Hematopoietic multipotent progenitor cell treated with erythropoietin and hydrocortisone succinate and interleukin-3 and kit ligand, for 17 days (in vitro differentiated cells): ENCODE data around the gene ZBED5.
A peak's percentile ranks its signal among the peaks of the same experiment; 100 is the strongest.

Experiments
- DNase-seq: peaks from one replicate; pipeline ENCODE4 v3.0.0-alpha.2; 2015; ENCODE audit warnings: low spot score

Gene ZBED5

GRCh38 chr11:10878408-10879214, 20.8 kb upstream of the ZBED5 start:
- DNase-seq, result peak; percentile 78

DNA sequence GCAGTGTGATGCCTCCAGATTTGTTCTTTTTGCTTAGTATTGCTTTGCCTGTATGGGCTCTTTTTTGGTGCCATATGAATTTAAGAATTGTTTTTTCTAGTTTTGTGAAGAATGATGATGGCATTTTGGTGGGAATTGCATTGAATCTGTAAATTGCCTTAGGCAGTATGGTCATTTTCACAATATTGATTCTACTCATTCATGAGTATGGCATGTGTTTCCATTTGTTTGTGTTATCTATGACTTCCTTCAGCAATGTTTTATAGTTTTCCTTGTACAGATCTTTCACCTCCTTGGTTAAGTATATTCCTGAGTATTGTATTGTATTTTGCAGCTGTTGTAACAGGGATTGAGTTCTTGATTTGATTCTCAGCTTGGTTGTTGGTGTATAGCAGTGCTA, 18.3 kb upstream of the ZBED5 start:
- DNase-seq, result no peak

DNA sequence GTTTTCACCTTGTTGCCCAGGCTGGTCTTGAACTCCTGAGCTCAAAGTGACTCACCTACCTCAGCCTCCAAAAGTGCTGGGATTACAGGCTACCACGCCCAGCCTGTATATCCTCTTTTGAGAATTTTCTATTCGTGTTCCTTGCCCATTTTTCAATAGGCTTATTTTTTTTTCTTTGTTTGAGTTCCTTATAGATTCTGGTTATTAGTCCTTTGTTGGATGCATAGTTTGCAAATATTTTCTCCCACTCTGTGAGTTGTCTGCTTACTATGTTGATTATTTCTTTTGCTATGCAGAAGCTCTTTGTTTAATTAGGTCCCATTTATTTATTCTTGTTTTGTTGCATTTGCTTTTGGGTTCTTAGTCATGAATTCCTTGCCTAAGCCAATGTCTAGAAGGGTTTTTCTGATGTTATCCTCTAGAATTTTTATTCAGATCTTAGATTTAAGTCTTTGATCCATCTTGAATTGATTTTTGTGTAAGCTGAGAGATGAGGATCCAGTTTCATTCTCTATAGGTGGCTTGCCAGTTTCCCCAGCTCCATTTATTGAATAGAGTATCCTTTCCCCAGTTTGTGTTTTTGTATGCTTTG, 17.7 kb upstream of the ZBED5 start:
- DNase-seq, result no peak

DNA sequence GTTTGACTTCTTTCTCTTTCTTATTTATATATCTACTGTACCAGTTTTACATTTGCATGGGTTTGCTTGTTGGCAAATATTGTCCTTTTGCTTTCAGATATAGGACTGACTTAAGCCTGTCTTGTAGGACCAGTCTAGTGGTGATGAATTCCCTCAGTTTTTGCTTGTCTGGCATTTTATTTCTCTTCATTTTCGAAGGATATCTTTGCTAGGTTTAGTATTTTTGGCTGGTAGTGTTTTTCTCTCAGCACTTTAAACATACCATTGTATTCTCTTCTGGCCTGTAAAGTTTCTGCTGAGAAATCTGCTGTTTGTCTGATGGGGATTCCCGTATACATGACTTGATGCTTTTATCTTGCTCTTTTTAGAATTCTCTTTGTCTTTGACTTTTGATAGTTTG, 14.2 kb upstream of the ZBED5 start:
- DNase-seq, result no peak

- DNase-seq, result no peak
These were observed 10.5 kb upstream of the ZBED5 start for GRCh38 chr11:10868352-10868751.

DNA sequence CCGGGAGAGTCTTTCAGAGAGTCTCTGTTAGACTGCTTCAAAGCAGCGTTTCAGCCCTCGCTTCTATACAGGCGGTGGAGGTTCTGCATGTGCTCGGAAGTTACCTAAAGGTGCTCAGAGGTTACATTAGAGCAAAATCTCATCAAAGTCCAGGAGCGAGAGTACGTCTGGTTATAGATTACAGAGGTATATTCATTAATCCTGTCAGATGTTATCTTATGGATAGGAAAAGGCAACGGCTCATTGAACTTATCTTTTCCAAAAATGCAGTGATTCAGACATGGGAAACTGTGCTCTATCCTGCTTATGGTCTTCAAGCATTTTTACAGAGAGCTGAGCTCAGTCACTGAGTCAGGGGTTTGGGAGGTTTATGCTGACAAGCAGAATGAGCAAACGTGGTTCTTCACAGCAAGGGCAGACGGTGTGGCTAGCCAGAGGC, 9.1 kb upstream of the ZBED5 start:
- no peak for DNase-seq

- DNase-seq, result no peak
These were observed 8.0 kb upstream of the ZBED5 start for GRCh38 chr11:10865837-10866270.

DNA sequence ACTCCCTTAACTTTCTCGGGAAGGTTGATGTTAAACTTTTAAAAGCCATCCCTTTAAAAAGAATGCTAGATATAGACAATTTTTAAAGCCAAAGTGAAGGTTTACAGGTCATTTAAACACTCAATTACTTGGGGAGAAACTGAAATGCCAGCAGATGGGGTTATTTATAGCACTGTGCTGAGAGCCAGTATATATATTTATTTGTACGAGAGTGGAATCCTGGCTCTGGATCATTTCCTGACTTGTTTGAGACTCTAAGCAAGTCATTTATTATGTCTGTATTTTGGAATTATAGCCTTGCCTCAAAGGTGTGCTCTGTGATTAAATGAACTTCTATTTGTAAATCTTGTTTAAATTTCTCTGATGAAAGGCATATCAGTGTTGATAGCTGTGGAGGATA, 6.8 kb upstream of the ZBED5 start:
- DNase-seq, result no peak

DNA sequence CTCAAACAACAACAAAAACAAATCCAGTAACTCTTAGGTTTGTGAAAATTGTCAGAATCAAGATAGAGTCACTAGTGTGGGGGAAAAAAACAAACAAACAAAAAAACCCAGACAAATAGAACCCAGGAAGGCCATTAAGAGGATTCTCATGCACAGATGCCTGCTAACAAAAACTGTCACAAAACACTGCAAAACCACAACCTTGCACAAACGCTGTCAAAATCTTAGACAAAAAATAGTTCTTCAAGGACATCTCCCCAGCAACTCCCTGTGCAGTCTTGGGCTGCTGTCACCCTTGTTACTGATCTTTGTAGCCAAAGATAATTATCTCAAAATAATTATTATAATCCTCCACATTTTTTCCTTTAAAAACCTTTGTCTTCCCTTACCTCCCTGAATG, 4.6 kb upstream of the ZBED5 start:
- DNase-seq, result no peak

DNA sequence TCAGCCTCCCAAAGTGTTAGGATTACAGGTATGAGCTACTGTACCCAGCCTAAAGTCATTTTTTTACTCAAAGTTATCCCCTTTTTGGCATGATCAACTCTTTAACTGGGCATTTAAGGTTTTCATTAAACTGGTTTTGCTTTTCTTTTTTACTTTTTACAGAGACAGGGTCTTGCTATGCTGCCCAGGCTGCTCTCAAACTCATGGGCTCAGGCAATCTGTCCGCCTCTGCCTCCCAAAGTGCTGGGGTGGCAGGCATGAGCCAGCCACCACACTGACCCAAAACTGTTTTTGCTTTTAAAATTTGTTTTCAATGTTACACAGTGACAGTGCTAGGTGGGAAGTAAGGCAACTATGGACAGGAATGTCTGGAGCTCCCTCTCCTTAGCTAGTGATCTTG, 3.9 kb upstream of the ZBED5 start:
- no peak for DNase-seq

GRCh38 chr11:10861047-10861446, 3.2 kb upstream of the ZBED5 start:
- no peak for DNase-seq

- DNase-seq, result no peak
These were observed 829 bp upstream of the ZBED5 start for GRCh38 chr11:10858439-10859325.

GRCh38 chr11:10857459-10857708, 469 bp downstream of the ZBED5 start:
- DNase-seq, result no peak

- peak; percentile 35 for DNase-seq
These were observed 979 bp downstream of the ZBED5 start for GRCh38 chr11:10856689-10857458.

DNA sequence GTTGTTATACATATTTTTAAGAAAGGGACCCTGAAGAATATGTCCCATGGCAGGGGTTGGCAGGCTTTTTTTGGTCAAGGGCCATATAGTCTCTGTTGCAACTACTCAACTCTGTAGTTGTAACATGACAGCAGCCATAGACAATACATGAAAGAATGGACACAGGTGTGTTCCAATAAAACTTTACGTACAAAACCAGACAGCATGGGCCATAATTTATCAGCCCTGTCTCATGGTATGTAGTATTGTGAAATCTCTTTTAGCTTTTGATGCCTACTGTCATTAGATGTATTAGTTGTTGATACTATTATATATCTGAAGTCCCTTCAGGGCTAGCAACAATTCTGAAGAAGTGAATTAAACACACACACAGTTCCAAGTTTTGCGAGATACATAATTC, 2.6 kb downstream of the ZBED5 start:
- DNase-seq, result no peak

GRCh38 chr11:10847960-10848860, 9.6 kb downstream of the ZBED5 start:
- no peak for DNase-seq

GRCh38 chr11:10846660-10847059, 11.2 kb downstream of the ZBED5 start:
- no peak for DNase-seq

DNA sequence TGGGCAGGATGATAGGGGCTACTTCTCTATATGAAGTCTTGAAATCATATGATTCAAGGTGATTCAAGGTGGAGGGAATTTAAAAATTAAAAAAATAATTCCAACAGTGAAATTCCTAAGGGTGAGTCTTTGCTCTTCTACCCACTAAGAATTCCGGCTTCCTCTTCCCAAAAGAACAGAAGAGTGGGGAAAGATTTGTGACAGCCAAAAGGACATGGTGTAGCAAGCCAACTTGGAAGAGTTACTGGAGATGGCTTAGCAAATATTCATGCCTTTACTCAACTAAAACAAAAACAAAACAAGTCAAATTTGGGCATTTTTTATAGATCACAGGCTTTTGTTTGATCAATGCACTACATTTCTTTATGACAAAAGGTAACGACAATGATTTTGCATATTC, 12.3 kb downstream of the ZBED5 start:
- DNase-seq, result no peak

DNA sequence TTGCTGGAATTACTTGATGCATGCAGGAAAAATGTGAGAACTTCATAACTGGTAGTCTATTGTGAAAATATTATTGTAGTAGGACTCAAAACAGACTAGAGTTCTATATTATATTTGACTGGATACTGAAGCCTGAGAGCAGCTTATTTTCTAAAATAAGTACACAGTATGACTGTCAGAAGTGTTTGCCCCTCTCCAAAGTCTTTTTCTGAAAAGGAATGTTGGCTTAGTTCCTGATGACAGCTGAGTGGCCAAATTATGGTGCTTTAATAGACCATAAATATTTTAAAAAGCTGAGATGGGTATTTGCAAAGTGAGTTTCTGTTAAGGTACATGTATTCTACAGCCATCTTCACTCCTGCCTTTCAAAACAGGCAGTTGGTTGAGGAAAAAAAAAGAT, 13.1 kb downstream of the ZBED5 start:
- DNase-seq, result no peak

DNA sequence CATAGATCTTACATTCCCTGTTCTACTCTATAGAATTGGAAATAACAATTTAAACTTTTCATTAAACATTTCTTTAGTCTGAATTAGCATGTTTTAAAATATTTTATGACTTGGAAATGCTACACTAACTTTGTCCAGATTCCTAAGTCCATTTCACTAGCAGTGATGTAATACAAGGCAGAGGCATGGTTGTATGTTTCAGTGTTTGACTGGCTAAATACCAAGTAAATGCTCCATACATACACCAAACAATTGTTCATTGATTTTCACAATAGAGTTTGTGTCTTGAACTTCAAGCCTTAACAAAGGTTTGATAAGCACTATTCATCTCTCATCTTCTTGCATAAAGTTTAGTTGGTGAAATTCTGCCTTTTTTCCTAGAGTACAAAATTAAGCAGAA, 13.5 kb downstream of the ZBED5 start:
- no peak for DNase-seq

GRCh38 chr11:10838881-10839280, 19.0 kb downstream of the ZBED5 start:
- DNase-seq, result no peak
